ENCODE measurements around the gene GTF3C2. TPM values are rescaled to one million over a fixed set of nuclear protein-coding genes. Genes with fewer than 3 reads are reported as not detected.
"Not testable (repeated sequence)": the region's sequence is repeated elsewhere in the genome, so short reads cannot be mapped to it uniquely, and the experiment has no call there.

The GTF3C2 gene
- total RNA-seq, 1 donor from 2014 or later = 114 TPM

- no peak overlapping the region for H3K4me3 Mint-ChIP-seq
- peaks cover 5% of the 10 kb centered on the region for H3K4me1 Mint-ChIP-seq
- TF ChIP-seq, protein P1, sequence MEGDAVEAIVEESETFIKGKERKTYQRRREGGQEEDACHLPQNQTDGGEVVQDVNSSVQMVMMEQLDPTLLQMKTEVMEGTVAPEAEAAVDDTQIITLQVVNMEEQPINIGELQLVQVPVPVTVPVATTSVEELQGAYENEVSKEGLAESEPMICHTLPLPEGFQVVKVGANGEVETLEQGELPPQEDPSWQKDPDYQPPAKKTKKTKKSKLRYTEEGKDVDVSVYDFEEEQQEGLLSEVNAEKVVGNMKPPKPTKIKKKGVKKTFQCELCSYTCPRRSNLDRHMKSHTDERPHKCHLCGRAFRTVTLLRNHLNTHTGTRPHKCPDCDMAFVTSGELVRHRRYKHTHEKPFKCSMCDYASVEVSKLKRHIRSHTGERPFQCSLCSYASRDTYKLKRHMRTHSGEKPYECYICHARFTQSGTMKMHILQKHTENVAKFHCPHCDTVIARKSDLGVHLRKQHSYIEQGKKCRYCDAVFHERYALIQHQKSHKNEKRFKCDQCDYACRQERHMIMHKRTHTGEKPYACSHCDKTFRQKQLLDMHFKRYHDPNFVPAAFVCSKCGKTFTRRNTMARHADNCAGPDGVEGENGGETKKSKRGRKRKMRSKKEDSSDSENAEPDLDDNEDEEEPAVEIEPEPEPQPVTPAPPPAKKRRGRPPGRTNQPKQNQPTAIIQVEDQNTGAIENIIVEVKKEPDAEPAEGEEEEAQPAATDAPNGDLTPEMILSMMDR (conservative IDR thresholded peaks at IDR 0.05) = no peak
- DNase-seq (ENCODE audit: low read depth, low spot score) = no peak
- H3K9me3 Mint-ChIP-seq = no peaks in the 10 kb centered on the region
- H3K36me3 Mint-ChIP-seq (ENCODE audit: low read depth) = peaks cover 8% of the 10 kb centered on the region
- no peak overlapping the region for H3K27ac Mint-ChIP-seq (ENCODE audit: unreplicated experiment)
- H3K27me3 Mint-ChIP-seq (ENCODE audit: low read depth) = peaks cover 65% of the 10 kb centered on the region
These were observed 50.4 kb downstream of the GTF3C2 start for GRCh38 chr2:27306136-27306535.

DNA sequence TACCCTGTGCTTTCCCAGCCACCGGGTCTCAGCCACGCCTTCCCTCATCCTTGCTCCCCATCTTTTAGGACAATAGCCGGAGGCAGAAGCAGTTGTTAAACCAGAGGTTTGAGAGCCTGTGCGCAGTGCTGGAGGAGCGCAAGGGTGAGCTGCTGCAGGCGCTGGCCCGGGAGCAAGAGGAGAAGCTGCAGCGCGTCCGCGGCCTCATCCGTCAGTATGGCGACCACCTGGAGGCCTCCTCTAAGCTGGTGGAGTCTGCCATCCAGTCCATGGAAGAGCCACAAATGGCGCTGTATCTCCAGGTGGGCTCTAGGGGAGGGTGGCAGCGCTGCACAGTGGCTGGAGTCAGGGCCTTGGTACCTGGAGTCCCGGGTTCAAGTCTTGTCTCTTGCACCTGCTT lies 51.0 kb downstream of the GTF3C2 start:
- no peak for DNase-seq (ENCODE audit: low read depth, low spot score)
- Mint-ChIP-seq H3K27ac (ENCODE audit: unreplicated experiment) (no peak overlapping the region), H3K36me3 (ENCODE audit: low read depth) (peaks cover 8% of the 10 kb centered on the region), H3K4me1 (peaks cover 5% of the 10 kb centered on the region), H3K27me3 (ENCODE audit: low read depth) (peaks cover 63% of the 10 kb centered on the region), H3K9me3 (no peaks in the 10 kb centered on the region), H3K4me3 (no peak overlapping the region)
- TF ChIP-seq, protein P1 (conservative IDR thresholded peaks at IDR 0.05) = no peak

GRCh38 chr2:27304488-27305240 lies 51.9 kb downstream of the GTF3C2 start:
- TF ChIP-seq, protein P1 (conservative IDR thresholded peaks at IDR 0.05) = no peak
- H3K4me1 Mint-ChIP-seq = peaks cover 5% of the 10 kb centered on the region
- no peaks in the 10 kb centered on the region for H3K9me3 Mint-ChIP-seq
- DNase-seq (ENCODE audit: low read depth, low spot score) = no peak
- peaks cover 58% of the 10 kb centered on the region for H3K27me3 Mint-ChIP-seq (ENCODE audit: low read depth)
- peaks cover 4% of the 10 kb centered on the region for H3K36me3 Mint-ChIP-seq (ENCODE audit: low read depth)
- H3K27ac Mint-ChIP-seq (ENCODE audit: unreplicated experiment) = no peak overlapping the region
- no peak overlapping the region for H3K4me3 Mint-ChIP-seq

- H3K27ac Mint-ChIP-seq (ENCODE audit: unreplicated experiment) = no peak overlapping the region
- peak overlapping the region; percentile 45 for H3K4me3 Mint-ChIP-seq
- TF ChIP-seq, protein P1 (conservative IDR thresholded peaks at IDR 0.05) = peak; percentile 95
- H3K9me3 Mint-ChIP-seq = no peaks in the 10 kb centered on the region
- H3K36me3 Mint-ChIP-seq (ENCODE audit: low read depth) = no peaks in the 10 kb centered on the region
- H3K27me3 Mint-ChIP-seq (ENCODE audit: low read depth) = peaks cover 52% of the 10 kb centered on the region
- peak; percentile 51 for DNase-seq (ENCODE audit: low read depth, low spot score)
- peaks cover under 1% of the 10 kb centered on the region for H3K4me1 Mint-ChIP-seq
These were observed 53.2 kb downstream of the GTF3C2 start for GRCh38 chr2:27303093-27304025.

DNA sequence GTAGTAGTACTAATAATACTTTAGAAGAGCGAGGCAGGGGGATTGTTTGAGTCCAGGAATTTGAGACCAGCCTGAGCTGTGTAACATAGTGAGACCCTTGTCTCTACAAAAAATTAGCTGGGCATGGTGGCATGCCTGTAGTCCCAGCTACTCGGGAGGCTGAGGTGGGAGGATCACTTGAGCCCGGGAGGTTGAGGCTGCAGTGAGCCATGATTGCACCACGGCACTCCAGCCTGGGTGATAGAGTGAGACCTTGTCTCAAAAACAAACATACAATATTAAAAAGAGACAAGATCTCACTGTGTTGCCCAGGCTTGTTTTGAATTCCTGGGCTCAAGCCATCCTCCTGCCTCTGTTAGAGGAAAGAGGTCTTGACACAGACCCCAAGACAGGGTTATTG lies 56.0 kb downstream of the GTF3C2 start:
- not testable (repeated sequence) for H3K9me3 Mint-ChIP-seq; H3K27ac Mint-ChIP-seq (ENCODE audit: unreplicated experiment); H3K36me3 Mint-ChIP-seq (ENCODE audit: low read depth); H3K4me3 Mint-ChIP-seq; DNase-seq (ENCODE audit: low read depth, low spot score); H3K4me1 Mint-ChIP-seq
- peaks cover 43% of the 10 kb centered on the region for H3K27me3 Mint-ChIP-seq (ENCODE audit: low read depth)

Data from neural crest cell (in vitro differentiated cells).